HepG2 (cell line): ENCODE data around the gene RBM6. TPM values are rescaled to one million over a fixed set of nuclear protein-coding genes. Genes with fewer than 3 reads are reported as not detected.

Experiments
- ATAC-seq: fragments of 200-7000 bp; cut with Tn5 transposase; 3 replicates; pipeline ENCODE4 v1.9.1; 2020; ENCODE audit warnings: mild to moderate bottlenecking, moderate library complexity
- BruUV-seq: library from RNA; stranded (reverse); fragments of 400-500 nt; replicated peaks from 2 replicates; lab custom pipeline; 2021; lab: Mats Ljungman, UMichigan
- CTCF ChIA-PET: fragments of 300-600 bp; formaldehyde crosslinking; extraction: SDS; loops from one replicate; lab custom pipeline; 2021; ENCODE audit warnings: low total read pairs, inconsistent platforms, low intra/inter-chr PET ratio; lab: Yijun Ruan, JAX
- POLR2A ChIA-PET: fragments of 350-600 bp; sonication (Branson Sonifier 250); formaldehyde crosslinking; loops from one replicate; lab custom pipeline; 2020; ENCODE audit warnings: antibody characterized with exemption, inconsistent platforms; lab: Yijun Ruan, JAX
- DNase-seq: peaks from one replicate; pipeline ENCODE4 v3.0.0-alpha.2; 2015; ENCODE audit warnings: low spot score
- FAIRE-seq: peaks from 3 replicates; lab custom pipeline; 2011; peaks lifted over from hg19 to GRCh38; lab: Jason Lieb, UNC
- H2AFZ ChIP-seq: one replicate; pipeline ENCODE4 v1.6.1; 2011; ENCODE audit warnings: low read length, inconsistent platforms
- H3K27ac ChIP-seq: fragments of 300-600 bp; 3 replicates; pipeline ENCODE4 v1.8.0; 2011; ENCODE audit warnings: mixed run types, mild to moderate bottlenecking, mixed read lengths, low read length, inconsistent platforms; ENCODE audit not compliant: insufficient read depth; ENCODE audit errors: extremely low read length
- H3K27me3 ChIP-seq, 2 experiments: fragments of 200-600 bp in 1 of 2; 2 replicates in 1 of 2; 3 replicates in 1 of 2; pipeline versions ENCODE4 v1.6.0 to v1.8.0; 2011; ENCODE audit warnings: low read length in 2 of 2, mild to moderate bottlenecking in 2 of 2, moderate library complexity in 2 of 2, inconsistent platforms in 1 of 2; ENCODE audit not compliant: insufficient read depth in 2 of 2, control insufficient read depth in 1 of 2
- H3K36me3 ChIP-seq, 2 experiments: fragments of 200-600 bp in 1 of 2; replicated peaks in 1 of 2; 2 replicates in 1 of 2; 3 replicates in 1 of 2; pipeline versions ENCODE4 v1.5.1 to v1.8.0; 2011; ENCODE audit warnings: low read length in 2 of 2, inconsistent platforms in 1 of 2; ENCODE audit not compliant: insufficient read depth in 2 of 2, control insufficient read depth in 1 of 2
- H3K4me1 ChIP-seq: 2 replicates; pipeline ENCODE4 v1.5.1; 2012; ENCODE audit warnings: low read length, inconsistent platforms; ENCODE audit not compliant: insufficient read depth
- H3K4me2 ChIP-seq: 2 replicates; pipeline ENCODE4 v1.6.0; 2011; ENCODE audit warnings: low read depth, low read length, inconsistent platforms
- H3K4me3 ChIP-seq, 3 experiments: fragments of 200-600 bp in 1 of 3; sonication (generic), shearing (Covaris generic) in 1 of 3; replicated peaks in 1 of 3; 2 replicates each; pipeline ENCODE4 v1.5.1; 2011 to 2016; ENCODE audit warnings: low read length in 3 of 3, inconsistent platforms in 2 of 3, low read depth in 2 of 3, mild to moderate bottlenecking in 2 of 3, control low read depth in 1 of 3, mixed read lengths in 1 of 3; ENCODE audit not compliant: insufficient read depth in 1 of 3
- H3K79me2 ChIP-seq: one replicate; pipeline ENCODE4 v1.6.1; 2011; ENCODE audit warnings: low read length, inconsistent platforms; ENCODE audit not compliant: insufficient read depth
- H3K9ac ChIP-seq: 2 replicates; pipeline ENCODE4 v1.6.0; 2011; ENCODE audit warnings: mild to moderate bottlenecking, low read depth, low read length, inconsistent platforms; ENCODE audit not compliant: insufficient read depth
- H3K9me3 ChIP-seq: 2 replicates; pipeline ENCODE4 v1.5.1; 2012; ENCODE audit warnings: mild to moderate bottlenecking, low read length
- H4K20me1 ChIP-seq: 2 replicates; pipeline ENCODE4 v1.6.0; 2011; ENCODE audit warnings: inconsistent platforms, mild to moderate bottlenecking, low read length, moderate library complexity; ENCODE audit not compliant: insufficient read depth
- ELF4 ChIP-seq: sonication (generic); formaldehyde crosslinking; IDR thresholded peaks from 2 replicates; pipeline ENCODE4 v1.5.0; 2020; ENCODE audit warnings: missing genetic modification reagents, mild to moderate bottlenecking, moderate library complexity, borderline replicate concordance
- KDM5A ChIP-seq: fragments of 200-600 bp; sonication (generic); IDR thresholded peaks from 2 replicates; pipeline ENCODE4 v1.7.0; 2018; ENCODE audit warnings: antibody characterized with exemption, mild to moderate bottlenecking, low read length, borderline replicate concordance
- KMT2B ChIP-seq: IDR thresholded peaks from 2 replicates; pipeline ENCODE4 v1.6.1; 2016; ENCODE audit warnings: missing genetic modification reagents, missing compliant biosample characterization
- MED1 ChIP-seq: sonication (generic); formaldehyde crosslinking; IDR thresholded peaks from 2 replicates; pipeline ENCODE4 v1.4.0; 2020; ENCODE audit warnings: missing genetic modification reagents
- MTF1 ChIP-seq: sonication (generic); formaldehyde crosslinking; IDR thresholded peaks from 2 replicates; pipeline ENCODE4 v1.5.0; 2020; ENCODE audit warnings: missing genetic modification reagents
- POLR2A ChIP-seq, 2 experiments: IDR thresholded peaks; 2 replicates each; pipeline ENCODE4 v1.6.1; 2011; ENCODE audit warnings: low read depth in 2 of 2, low read length in 2 of 2, mild to moderate bottlenecking in 1 of 2, moderate library complexity in 1 of 2; ENCODE audit not compliant: insufficient read depth in 1 of 2
- RBM22 ChIP-seq: fragments of 200-400 bp; formaldehyde crosslinking; optimal IDR thresholded peaks from 2 replicates; pipeline ENCODE3; 2017; ENCODE audit warnings: mild to moderate bottlenecking, low read length, moderate library complexity
- RFX3 ChIP-seq: IDR thresholded peaks from 2 replicates; pipeline ENCODE4 v1.6.1; 2016; ENCODE audit warnings: missing biosample characterization, missing genetic modification reagents
- TRIM24 ChIP-seq: sonication (generic); formaldehyde crosslinking; IDR thresholded peaks from 2 replicates; pipeline ENCODE4 v1.8.0; 2022; ENCODE audit warnings: mild to moderate bottlenecking, missing genetic modification reagents
- ZFP82 ChIP-seq: sonication (generic); formaldehyde crosslinking; IDR thresholded peaks from 2 replicates; pipeline ENCODE4 v1.5.1; 2020; ENCODE audit warnings: mild to moderate bottlenecking, missing genetic modification reagents, borderline replicate concordance
- ZNF567 ChIP-seq: sonication (generic); formaldehyde crosslinking; IDR thresholded peaks from 2 replicates; pipeline ENCODE4 v1.8.1; 2023; ENCODE audit warnings: mild to moderate bottlenecking, missing genetic modification reagents, borderline replicate concordance
- ZNF768 ChIP-seq: sonication (generic); formaldehyde crosslinking; IDR thresholded peaks from 2 replicates; pipeline ENCODE4 v1.4.0; 2020; ENCODE audit warnings: missing genetic modification reagents
- ZNF776 ChIP-seq: sonication (generic); formaldehyde crosslinking; IDR thresholded peaks from 2 replicates; pipeline ENCODE4 v1.4.0; 2020; ENCODE audit warnings: mild to moderate bottlenecking, missing genetic modification reagents
- WGBS: methylation state at CpG from one replicate; pipeline ENCODE4 v1.1.6; 2017; ENCODE audit warnings: low lambda C conversion rate; 5-methylcytosine and 5-hydroxymethylcytosine counted together
- in situ Hi-C: cut with HindIII; loops from 2 replicates; pipeline ENCODE4 v1.10.0; 2017; ENCODE audit warnings: low pct_unique_long_range_greater_than_20kb; ENCODE audit not compliant: extremely low pct_ligation_motif_present
- intact Hi-C: fragments of 100-400 bp; cut with micrococcal nuclease; formaldehyde crosslinking; loops from one replicate; pipeline ENCODE4 v1.10.0; 2022; ENCODE audit not compliant: unreplicated experiment
- polyA plus RNA-seq, 8 experiments: library from polyadenylated mRNA; depleted of rRNA in 3 of 8; stranded (reverse) in 7 of 8; unstranded in 1 of 8; fragments of >200 nt; fragmentation: Illumina TruSeq in 4 of 8; extraction: Trizol in 4 of 8; gene quantifications; 2 replicates each; pipeline versions ENCODE4 v1.2.1 to v1.2.3, GENCODE V29; 2011 to 2016; ENCODE audit warnings: low read depth in 4 of 8, missing spikeins in 1 of 8, mixed read lengths in 1 of 8; ENCODE audit not compliant: insufficient read depth in 1 of 8
- total RNA-seq, 5 experiments: library from RNA; depleted of rRNA; stranded (reverse); fragments of >200 nt; fragmentation: Illumina TruSeq; extraction: Trizol; gene quantifications; 2 replicates each; pipeline ENCODE4 v1.2.3, GENCODE V29; 2016; ENCODE audit warnings: low read depth in 1 of 5
- TF ChIP-seq, protein P1 (sequence below): sonication (generic); formaldehyde crosslinking; IDR thresholded peaks from 2 replicates; pipeline ENCODE4 v1.8.0; 2022; ENCODE audit warnings: missing genetic modification reagents, mild to moderate bottlenecking, borderline replicate concordance
- TF ChIP-seq, protein P2 (sequence below), 2 experiments: sonication (generic) in 1 of 2; formaldehyde crosslinking in 1 of 2; IDR thresholded peaks; 2 replicates each; pipeline versions ENCODE4 v1.5.1 to v1.6.1; 2011 to 2020; ENCODE audit warnings: borderline replicate concordance in 1 of 2, low read depth in 1 of 2, low read length in 1 of 2, mild to moderate bottlenecking in 1 of 2, missing genetic modification reagents in 1 of 2, moderate library complexity in 1 of 2
- TF ChIP-seq, protein P3 (sequence below): sonication (generic); formaldehyde crosslinking; IDR thresholded peaks from 2 replicates; pipeline ENCODE4 v1.5.1; 2020; ENCODE audit warnings: missing genetic modification reagents, mild to moderate bottlenecking, borderline replicate concordance

RBM6 gene
- total and polyA plus RNA-seq, 2 of the 13 experiments (the other 11 are each of a cell fraction or from before 2014, with no cell fraction given): 72.7 to 86.1 TPM

DNA sequence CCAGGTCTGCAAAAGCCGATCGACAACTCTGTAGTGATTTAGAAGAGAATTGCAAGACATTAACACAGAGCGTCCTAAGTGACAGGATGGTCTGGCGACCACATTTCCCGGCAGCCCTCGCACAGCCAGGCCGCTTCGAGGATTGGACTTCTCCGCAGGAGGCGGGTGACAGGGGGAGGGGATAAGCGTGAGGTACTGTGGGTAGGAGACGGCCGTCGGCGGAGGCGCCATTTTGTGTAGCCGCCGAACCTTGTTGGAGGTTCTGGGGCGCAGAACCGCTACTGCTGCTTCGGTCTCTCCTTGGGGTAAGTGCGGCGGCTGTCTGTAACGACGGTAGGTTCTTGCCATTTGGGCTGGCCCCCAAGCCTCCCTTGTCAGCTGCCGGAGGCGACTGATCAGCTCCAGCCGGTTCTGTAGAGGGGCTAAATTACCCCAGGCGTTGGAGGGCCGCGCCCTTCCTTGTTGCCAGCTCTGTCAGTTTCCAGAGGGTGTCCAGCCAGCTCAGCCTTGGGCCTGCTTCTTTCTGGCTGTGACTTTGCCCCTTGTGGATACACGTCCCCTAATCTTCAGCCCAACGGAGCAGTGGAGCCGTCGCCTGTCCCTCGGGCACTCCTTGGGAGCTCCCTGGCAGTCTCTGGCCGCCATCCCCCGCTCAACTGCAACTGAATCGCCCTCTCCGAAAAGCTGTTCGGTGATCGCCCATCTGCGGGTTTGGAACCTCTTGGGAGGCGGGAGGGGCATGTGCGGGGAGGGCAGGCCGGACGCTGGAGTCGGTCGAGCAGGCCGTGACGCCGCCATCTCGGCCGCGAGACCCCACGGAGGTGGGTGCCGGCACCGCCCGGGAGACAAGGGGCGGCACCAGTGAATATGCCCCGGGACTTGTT, 149.0 kb downstream of the RBM6 start, which contains the start of gene RBM5 (continued):
- no peak for TF ChIP-seq TRIM24 (CRISPR knock-in tag)
- TF ChIP-seq KMT2B (CRISPR knock-in tag): peak; percentile 42; the same call in 1 of the 2 replicates
- peak; percentile 55 for TF ChIP-seq MED1 (CRISPR knock-in tag)
- TF ChIP-seq ZNF776 (CRISPR knock-in tag): 0 out of 2 replicates have a peak, but pooled peaks have one; percentile 28
- TF ChIP-seq MTF1 (CRISPR knock-in tag): 0 out of 2 replicates have a peak, but pooled peaks have one; percentile 14

DNA sequence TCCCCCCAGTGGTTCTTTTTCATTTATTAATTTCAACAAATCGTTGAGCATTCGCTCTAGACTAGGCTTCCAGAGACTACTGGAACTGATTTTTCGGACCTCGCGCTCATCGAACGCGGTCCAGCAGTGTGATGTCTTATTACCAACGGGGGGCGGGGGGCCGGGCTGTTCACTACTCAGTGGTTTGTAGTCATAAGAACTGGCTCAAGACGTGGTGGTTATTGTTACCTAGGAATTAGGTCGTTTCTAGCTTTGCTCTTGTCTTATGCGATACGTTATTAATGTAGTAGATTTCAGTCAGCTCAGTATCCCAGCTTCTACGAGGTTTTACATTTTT, 149.6 kb downstream of the RBM6 start:
- CTCF ChIA-PET: no interaction called here
- ATAC-seq: peak; percentile 7
- peak overlapping the region; percentile 71 for H3K4me2 ChIP-seq
- no peak for TF ChIP-seq RBM22
- TF ChIP-seq, protein P1, sequence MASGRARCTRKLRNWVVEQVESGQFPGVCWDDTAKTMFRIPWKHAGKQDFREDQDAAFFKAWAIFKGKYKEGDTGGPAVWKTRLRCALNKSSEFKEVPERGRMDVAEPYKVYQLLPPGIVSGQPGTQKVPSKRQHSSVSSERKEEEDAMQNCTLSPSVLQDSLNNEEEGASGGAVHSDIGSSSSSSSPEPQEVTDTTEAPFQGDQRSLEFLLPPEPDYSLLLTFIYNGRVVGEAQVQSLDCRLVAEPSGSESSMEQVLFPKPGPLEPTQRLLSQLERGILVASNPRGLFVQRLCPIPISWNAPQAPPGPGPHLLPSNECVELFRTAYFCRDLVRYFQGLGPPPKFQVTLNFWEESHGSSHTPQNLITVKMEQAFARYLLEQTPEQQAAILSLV (CRISPR knock-in tag): no peak
- peak; percentile 23; the same call in 1 of the 2 replicates for TF ChIP-seq KDM5A
- TF ChIP-seq POLR2A (IDR thresholded peaks at IDR 0.05; ENCODE audit: insufficient read depth in 1 of 2, low read depth in 2 of 2, low read length in 2 of 2): no peak
- TF ChIP-seq, protein P2, sequence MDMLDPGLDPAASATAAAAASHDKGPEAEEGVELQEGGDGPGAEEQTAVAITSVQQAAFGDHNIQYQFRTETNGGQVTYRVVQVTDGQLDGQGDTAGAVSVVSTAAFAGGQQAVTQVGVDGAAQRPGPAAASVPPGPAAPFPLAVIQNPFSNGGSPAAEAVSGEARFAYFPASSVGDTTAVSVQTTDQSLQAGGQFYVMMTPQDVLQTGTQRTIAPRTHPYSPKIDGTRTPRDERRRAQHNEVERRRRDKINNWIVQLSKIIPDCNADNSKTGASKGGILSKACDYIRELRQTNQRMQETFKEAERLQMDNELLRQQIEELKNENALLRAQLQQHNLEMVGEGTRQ (IDR thresholded peaks at IDR 0.05; ENCODE audit: low read depth, low read length): no peak
- TF ChIP-seq, protein P2 (CRISPR knock-in tag; IDR thresholded peaks at IDR 0.05; ENCODE audit: borderline replicate concordance): 0 out of 2 replicates have a peak, but pooled peaks have one; percentile 33
- TF ChIP-seq ELF4: no peak
- TF ChIP-seq ZFP82: peak; percentile 52; the same call in 1 of the 2 replicates
- TF ChIP-seq, protein P3, sequence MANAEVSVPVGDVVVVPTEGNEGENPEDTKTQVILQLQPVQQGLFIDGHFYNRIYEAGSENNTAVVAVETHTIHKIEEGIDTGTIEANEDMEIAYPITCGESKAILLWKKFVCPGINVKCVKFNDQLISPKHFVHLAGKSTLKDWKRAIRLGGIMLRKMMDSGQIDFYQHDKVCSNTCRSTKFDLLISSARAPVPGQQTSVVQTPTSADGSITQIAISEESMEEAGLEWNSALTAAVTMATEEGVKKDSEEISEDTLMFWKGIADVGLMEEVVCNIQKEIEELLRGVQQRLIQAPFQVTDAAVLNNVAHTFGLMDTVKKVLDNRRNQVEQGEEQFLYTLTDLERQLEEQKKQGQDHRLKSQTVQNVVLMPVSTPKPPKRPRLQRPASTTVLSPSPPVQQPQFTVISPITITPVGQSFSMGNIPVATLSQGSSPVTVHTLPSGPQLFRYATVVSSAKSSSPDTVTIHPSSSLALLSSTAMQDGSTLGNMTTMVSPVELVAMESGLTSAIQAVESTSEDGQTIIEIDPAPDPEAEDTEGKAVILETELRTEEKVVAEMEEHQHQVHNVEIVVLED (CRISPR knock-in tag): no peak
- TF ChIP-seq ZNF768: no peak
- no peak for TF ChIP-seq RFX3 (CRISPR knock-in tag)
- no peak for TF ChIP-seq ZNF567 (CRISPR knock-in tag)
- TF ChIP-seq, all 625 proteins: peak for 3
- Histone ChIP-seq H3K9ac (peak overlapping the region; percentile 100), H4K20me1 (peaks cover 2% of the 10 kb centered on the region), H3K9me3 (no peaks in the 10 kb centered on the region), H3K27ac (peak overlapping the region; percentile 99), H2AFZ (no peak overlapping the region), H3K79me2 (peaks cover 37% of the 10 kb centered on the region), H3K4me1 (peaks cover 37% of the 10 kb centered on the region), H3K27me3 (no peaks in the 10 kb centered on the region; a peak in 1 of 5 replicates), H3K36me3 (peaks cover 11 to 36% of the 10 kb centered on the region in 2 experiments), H3K4me3 (peak overlapping the region; percentile 91 to 100 (median 99))
- BruUV-seq: no TSS peak
- under 1% methylated on average over 16 of the region's 16 CpGs for WGBS
- FAIRE-seq (no peak), DNase-seq (no peak)
- intact Hi-C loops (no loop called here), in situ Hi-C loops (no loop called here)
- POLR2A ChIA-PET: interaction anchor here (0.8 kb wide), 1 partner anchor 150 kb away, joined by 3 read pairs; the partner anchor contains the start of gene RBM6
